A673 (cell line): Measurements from ENCODE around the gene MLANA.

Experiments used
- EZH2 ChIP-seq: fragments of 200-600 bp; sonication (generic); IDR thresholded peaks from 2 replicates; pipeline ENCODE4 v1.6.1; 2017; ENCODE audit warnings: borderline replicate concordance, low read depth, mild to moderate bottlenecking, mixed read lengths, antibody characterized with exemption, low read length; ENCODE audit not compliant: poor library complexity, severe bottlenecking
- TF ChIP-seq, protein P1 (sequence below): fragments of 300-800, 200-600 bp; sonication (generic); conservative IDR thresholded peaks from 2 replicates; pipeline ENCODE4 v1.5.1; 2017; ENCODE audit warnings: low read depth, mild to moderate bottlenecking, antibody characterized with exemption, low read length, moderate library complexity, mixed read lengths

DNA sequence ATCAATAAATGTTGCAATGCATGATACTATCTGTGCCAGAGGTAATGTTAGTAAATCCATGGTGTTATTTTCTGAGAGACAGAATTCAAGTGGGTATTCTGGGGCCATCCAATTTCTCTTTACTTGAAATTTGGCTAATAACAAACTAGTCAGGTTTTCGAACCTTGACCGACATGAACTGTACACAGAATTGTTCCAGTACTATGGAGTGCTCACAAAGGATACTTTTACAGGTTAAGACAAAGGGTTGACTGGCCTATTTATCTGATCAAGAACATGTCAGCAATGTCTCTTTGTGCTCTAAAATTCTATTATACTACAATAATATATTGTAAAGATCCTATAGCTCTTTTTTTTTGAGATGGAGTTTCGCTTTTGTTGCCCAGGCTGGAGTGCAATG is 18.2 kb downstream of the MLANA start:
- TF ChIP-seq EZH2, result no peak
- TF ChIP-seq, protein P1, sequence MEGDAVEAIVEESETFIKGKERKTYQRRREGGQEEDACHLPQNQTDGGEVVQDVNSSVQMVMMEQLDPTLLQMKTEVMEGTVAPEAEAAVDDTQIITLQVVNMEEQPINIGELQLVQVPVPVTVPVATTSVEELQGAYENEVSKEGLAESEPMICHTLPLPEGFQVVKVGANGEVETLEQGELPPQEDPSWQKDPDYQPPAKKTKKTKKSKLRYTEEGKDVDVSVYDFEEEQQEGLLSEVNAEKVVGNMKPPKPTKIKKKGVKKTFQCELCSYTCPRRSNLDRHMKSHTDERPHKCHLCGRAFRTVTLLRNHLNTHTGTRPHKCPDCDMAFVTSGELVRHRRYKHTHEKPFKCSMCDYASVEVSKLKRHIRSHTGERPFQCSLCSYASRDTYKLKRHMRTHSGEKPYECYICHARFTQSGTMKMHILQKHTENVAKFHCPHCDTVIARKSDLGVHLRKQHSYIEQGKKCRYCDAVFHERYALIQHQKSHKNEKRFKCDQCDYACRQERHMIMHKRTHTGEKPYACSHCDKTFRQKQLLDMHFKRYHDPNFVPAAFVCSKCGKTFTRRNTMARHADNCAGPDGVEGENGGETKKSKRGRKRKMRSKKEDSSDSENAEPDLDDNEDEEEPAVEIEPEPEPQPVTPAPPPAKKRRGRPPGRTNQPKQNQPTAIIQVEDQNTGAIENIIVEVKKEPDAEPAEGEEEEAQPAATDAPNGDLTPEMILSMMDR, result no peak
